Fibroblast of lung (primary cell): ENCODE measurements around the gene PRKAR1B. TPM values are rescaled to one million over a fixed set of nuclear protein-coding genes. Genes with fewer than 3 reads are reported as not detected.

Experiments
- DNase-seq, 2 donors: peaks; one replicate each; pipeline versions ENCODE4 v3.0.0 to v3.0.0-alpha.2; 2010; ENCODE audit warnings: low read depth in 2 of 2
- H2AFZ ChIP-seq: 2 replicates; pipeline ENCODE4 v1.5.1; 2012; ENCODE audit warnings: low read length, control low read depth, inconsistent platforms
- H3K27ac ChIP-seq: 2 replicates; pipeline ENCODE4 v1.5.1; 2011; ENCODE audit warnings: low read length, control low read depth; ENCODE audit not compliant: insufficient read depth
- H3K27me3 ChIP-seq: 2 replicates; pipeline ENCODE4 v1.5.1; 2011; ENCODE audit warnings: mild to moderate bottlenecking, low read length; ENCODE audit not compliant: control insufficient read depth, insufficient read depth
- H3K36me3 ChIP-seq: 2 replicates; pipeline ENCODE4 v1.5.1; 2011; ENCODE audit warnings: low read length; ENCODE audit not compliant: control insufficient read depth, insufficient read depth
- H3K4me1 ChIP-seq: 2 replicates; pipeline ENCODE4 v1.5.1; 2011; ENCODE audit warnings: low read length; ENCODE audit not compliant: control insufficient read depth, insufficient read depth; ENCODE audit errors: extremely low read depth
- H3K4me2 ChIP-seq: 2 replicates; pipeline ENCODE4 v1.5.1; 2011; ENCODE audit warnings: low read length, control low read depth; ENCODE audit not compliant: insufficient read depth; ENCODE audit errors: extremely low read depth
- H3K4me3 ChIP-seq, 4 experiments: fragments of 200-600 bp in 1 of 4; sonication (generic) in 1 of 4; replicated peaks in 1 of 4; 2 replicates each; pipeline ENCODE4 v1.5.1; 2011 to 2016; ENCODE audit warnings: low read length in 4 of 4, low read depth in 3 of 4, mild to moderate bottlenecking in 3 of 4, control low read depth in 2 of 4, inconsistent platforms in 1 of 4, mixed read lengths in 1 of 4; ENCODE audit not compliant: insufficient read depth in 1 of 4; ENCODE audit errors: control extremely low read depth in 1 of 4
- H3K79me2 ChIP-seq: 2 replicates; pipeline ENCODE4 v1.5.1; 2012; ENCODE audit warnings: mild to moderate bottlenecking, low read length, inconsistent platforms; ENCODE audit not compliant: control insufficient read depth, insufficient read depth
- H3K9ac ChIP-seq: 2 replicates; pipeline ENCODE4 v1.5.1; 2011; ENCODE audit warnings: mild to moderate bottlenecking, low read length, control low read depth; ENCODE audit not compliant: insufficient read depth
- H3K9me3 ChIP-seq: 2 replicates; pipeline ENCODE4 v1.5.1; 2012; ENCODE audit warnings: low read depth, low read length; ENCODE audit not compliant: control insufficient read depth, insufficient read depth
- H4K20me1 ChIP-seq: 2 replicates; pipeline ENCODE4 v1.5.1; 2011; ENCODE audit warnings: low read length; ENCODE audit not compliant: control insufficient read depth, insufficient read depth; ENCODE audit errors: extremely low read depth
- EZH2 ChIP-seq: IDR thresholded peaks from 2 replicates; pipeline ENCODE4 v1.5.1; 2012; ENCODE audit warnings: low read length, control low read depth, mild to moderate bottlenecking; ENCODE audit errors: missing control alignments
- polyA plus RNA-seq, 2 donors: library from polyadenylated mRNA; depleted of rRNA in 1 of 2; stranded (reverse) in 1 of 2; unstranded in 1 of 2; fragments of >200 nt; gene quantifications; 2 replicates each; pipeline ENCODE4 v1.2.1, GENCODE V29; 2011 to 2012; ENCODE audit warnings: missing spikeins in 1 of 2
- total RNA-seq: library from RNA; depleted of rRNA; stranded (reverse); fragments of >200 nt; gene quantifications from 2 replicates; pipeline ENCODE4 v1.2.1, GENCODE V29; 2014
- TF ChIP-seq, protein P1 (sequence below), 2 donors: IDR thresholded peaks in 1 of 2; conservative IDR thresholded peaks in 1 of 2; 1 replicate in 1 of 2; 2 replicates in 1 of 2; pipeline ENCODE4 v1.5.1; 2011 to 2012; ENCODE audit warnings: low read length in 2 of 2, control low read depth in 1 of 2, inconsistent platforms in 1 of 2, low read depth in 1 of 2, mild to moderate bottlenecking in 1 of 2

The PRKAR1B gene
- total and polyA plus RNA-seq, 2 donors (not counting 1 experiment from before 2014, with no cell fraction given): 12.7 to 14.5 TPM

GRCh38 chr7:633381-634018 lies 93.6 kb downstream of the PRKAR1B start:
- Histone ChIP-seq H3K36me3 (no peaks in the 10 kb centered on the region), H3K9me3 (no peaks in the 10 kb centered on the region), H3K9ac (no peak overlapping the region), H3K27me3 (no peaks in the 10 kb centered on the region), H4K20me1 (no peaks in the 10 kb centered on the region), H2AFZ (no peak overlapping the region), H3K4me3 (no peak overlapping the region), H3K4me2 (no peak overlapping the region), H3K27ac (no peak overlapping the region), H3K4me1 (no peaks in the 10 kb centered on the region), H3K79me2 (no peaks in the 10 kb centered on the region)
- TF ChIP-seq EZH2: no peak
- TF ChIP-seq, protein P1, sequence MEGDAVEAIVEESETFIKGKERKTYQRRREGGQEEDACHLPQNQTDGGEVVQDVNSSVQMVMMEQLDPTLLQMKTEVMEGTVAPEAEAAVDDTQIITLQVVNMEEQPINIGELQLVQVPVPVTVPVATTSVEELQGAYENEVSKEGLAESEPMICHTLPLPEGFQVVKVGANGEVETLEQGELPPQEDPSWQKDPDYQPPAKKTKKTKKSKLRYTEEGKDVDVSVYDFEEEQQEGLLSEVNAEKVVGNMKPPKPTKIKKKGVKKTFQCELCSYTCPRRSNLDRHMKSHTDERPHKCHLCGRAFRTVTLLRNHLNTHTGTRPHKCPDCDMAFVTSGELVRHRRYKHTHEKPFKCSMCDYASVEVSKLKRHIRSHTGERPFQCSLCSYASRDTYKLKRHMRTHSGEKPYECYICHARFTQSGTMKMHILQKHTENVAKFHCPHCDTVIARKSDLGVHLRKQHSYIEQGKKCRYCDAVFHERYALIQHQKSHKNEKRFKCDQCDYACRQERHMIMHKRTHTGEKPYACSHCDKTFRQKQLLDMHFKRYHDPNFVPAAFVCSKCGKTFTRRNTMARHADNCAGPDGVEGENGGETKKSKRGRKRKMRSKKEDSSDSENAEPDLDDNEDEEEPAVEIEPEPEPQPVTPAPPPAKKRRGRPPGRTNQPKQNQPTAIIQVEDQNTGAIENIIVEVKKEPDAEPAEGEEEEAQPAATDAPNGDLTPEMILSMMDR (conservative IDR thresholded peaks at IDR 0.05 in 1 of 2, IDR thresholded peaks at IDR 0.05 in 1 of 2; ENCODE audit: low read depth in 1 of 2, low read length in 2 of 2): no peak
- no peak for DNase-seq

DNA sequence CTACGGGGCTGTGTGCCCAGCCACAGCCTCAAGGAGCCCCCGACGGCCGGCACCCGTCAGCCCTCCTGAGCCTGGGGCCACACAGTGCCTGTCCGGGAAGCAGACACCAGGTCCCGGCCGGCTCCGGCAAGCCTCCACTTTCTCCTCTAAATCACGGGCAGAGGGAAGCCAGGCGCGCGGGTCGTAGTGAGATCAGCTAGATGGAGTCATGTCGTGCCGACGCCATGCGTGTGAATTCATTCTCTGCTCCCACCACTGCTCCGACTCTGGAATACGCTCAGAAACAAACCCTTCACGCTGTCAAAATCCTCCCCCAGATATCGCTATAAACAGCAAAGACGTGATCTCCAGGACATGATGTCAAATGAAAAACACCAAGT lies 94.3 kb downstream of the PRKAR1B start:
- Histone ChIP-seq H3K4me1 (no peaks in the 10 kb centered on the region), H3K9ac (no peak overlapping the region), H4K20me1 (no peaks in the 10 kb centered on the region), H3K36me3 (no peaks in the 10 kb centered on the region), H2AFZ (no peak overlapping the region), H3K9me3 (no peaks in the 10 kb centered on the region), H3K79me2 (no peaks in the 10 kb centered on the region), H3K4me3 (no peak overlapping the region), H3K4me2 (no peak overlapping the region), H3K27ac (no peak overlapping the region), H3K27me3 (no peaks in the 10 kb centered on the region)
- TF ChIP-seq, protein P1 (conservative IDR thresholded peaks at IDR 0.05 in 1 of 2, IDR thresholded peaks at IDR 0.05 in 1 of 2; ENCODE audit: low read depth in 1 of 2, low read length in 2 of 2): no peak
- TF ChIP-seq EZH2: no peak
- no peak for DNase-seq

GRCh38 chr7:631964-632830 lies 94.9 kb downstream of the PRKAR1B start:
- no peak overlapping the region for H2AFZ ChIP-seq
- H3K9ac ChIP-seq: no peak overlapping the region
- H3K27me3 ChIP-seq: no peaks in the 10 kb centered on the region
- H3K27ac ChIP-seq: no peak overlapping the region
- no peaks in the 10 kb centered on the region for H4K20me1 ChIP-seq
- DNase-seq: no peak
- no peaks in the 10 kb centered on the region for H3K79me2 ChIP-seq
- no peaks in the 10 kb centered on the region for H3K36me3 ChIP-seq
- H3K4me1 ChIP-seq: no peaks in the 10 kb centered on the region
- TF ChIP-seq, protein P1 (conservative IDR thresholded peaks at IDR 0.05 in 1 of 2, IDR thresholded peaks at IDR 0.05 in 1 of 2; ENCODE audit: low read depth in 1 of 2, low read length in 2 of 2): no peak
- no peak for TF ChIP-seq EZH2
- no peak overlapping the region for H3K4me2 ChIP-seq
- H3K9me3 ChIP-seq: no peaks in the 10 kb centered on the region
- no peak overlapping the region for H3K4me3 ChIP-seq
